NB4 (cell line): ENCODE data around the gene KRT6A.

ENCODE experiments used
- DNase-seq: peaks from one replicate; pipeline ENCODE4 v3.0.0; 2010; ENCODE audit warnings: low read depth
- H3K4me3 ChIP-seq: one replicate; pipeline ENCODE4 v1.5.1; 2011; ENCODE audit warnings: mild to moderate bottlenecking, low read depth, low read length, moderate library complexity
- CTCF ChIP-seq: IDR thresholded peaks from one replicate; pipeline ENCODE4 v1.5.1; 2012; ENCODE audit warnings: low read depth, low read length
- MAX ChIP-seq: IDR thresholded peaks from 2 replicates; pipeline ENCODE4 v1.6.1; 2011; ENCODE audit warnings: low read depth, low read length
- MYC ChIP-seq: IDR thresholded peaks from 2 replicates; pipeline ENCODE4 v1.6.1; 2011; ENCODE audit warnings: low read depth, low read length
- POLR2A ChIP-seq: IDR thresholded peaks from 2 replicates; pipeline ENCODE4 v1.6.1; 2011; ENCODE audit warnings: mild to moderate bottlenecking; ENCODE audit not compliant: insufficient read length; ENCODE audit errors: extremely low read depth

KRT6A gene

DNA sequence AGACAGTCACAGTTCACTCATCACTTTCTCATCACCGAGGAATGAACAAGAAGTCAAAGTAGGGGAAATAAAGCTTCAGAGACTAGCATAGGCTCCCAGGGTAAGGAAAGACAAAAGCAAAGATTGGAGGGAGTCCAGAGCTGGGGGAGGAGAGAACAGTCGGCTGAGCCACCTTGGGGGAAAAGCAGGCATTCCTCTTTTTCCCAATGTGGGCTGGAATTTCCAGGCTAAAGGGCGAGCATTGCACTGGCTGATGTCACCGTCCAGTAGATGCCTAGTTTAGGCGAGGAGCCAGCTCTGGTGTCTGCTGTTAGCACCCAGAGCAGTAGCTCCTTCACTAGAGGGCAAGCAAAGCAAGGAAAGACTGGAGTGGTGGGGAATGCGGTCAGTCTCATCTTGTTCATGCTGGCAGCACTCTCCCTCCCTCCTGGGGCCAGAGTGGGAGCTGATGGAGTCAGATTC lies 50.4 kb downstream of the KRT6A start:
- H3K4me3 ChIP-seq, result no peak overlapping the region
- DNase-seq, result no peak
- no peak for TF ChIP-seq CTCF
- TF ChIP-seq POLR2A, result no peak

DNA sequence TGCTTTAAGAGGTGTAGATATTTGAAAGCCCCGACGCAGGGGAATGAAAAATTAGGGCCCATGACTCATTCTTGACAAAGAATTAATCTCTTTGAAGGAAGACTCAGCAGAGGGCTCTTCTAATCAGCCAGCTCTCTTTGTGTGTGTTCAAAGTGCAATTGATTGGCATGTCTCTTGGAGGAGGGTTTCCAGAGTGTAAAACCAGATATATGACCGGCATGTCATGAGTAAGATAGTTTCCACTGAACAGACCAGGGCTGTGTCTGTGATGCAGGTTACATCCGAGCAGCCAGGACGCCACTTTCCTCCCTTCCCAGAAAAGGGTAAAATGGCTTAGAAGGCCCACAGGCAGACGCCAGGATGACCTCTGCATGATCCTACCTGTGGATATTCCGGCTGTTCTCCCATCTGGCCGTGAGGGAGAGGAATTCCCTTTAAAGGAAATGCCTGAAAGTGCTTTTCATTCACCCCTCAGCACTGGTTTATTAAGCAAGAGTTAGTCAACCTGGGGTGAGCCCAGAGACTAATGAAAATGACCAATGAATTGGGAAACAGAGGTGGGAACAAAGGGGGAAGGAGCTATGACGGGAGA lies 51.6 kb downstream of the KRT6A start:
- H3K4me3 ChIP-seq, result no peak overlapping the region
- DNase-seq, result no peak
- TF ChIP-seq MAX (no peak), MYC (no peak), POLR2A (no peak)

DNA sequence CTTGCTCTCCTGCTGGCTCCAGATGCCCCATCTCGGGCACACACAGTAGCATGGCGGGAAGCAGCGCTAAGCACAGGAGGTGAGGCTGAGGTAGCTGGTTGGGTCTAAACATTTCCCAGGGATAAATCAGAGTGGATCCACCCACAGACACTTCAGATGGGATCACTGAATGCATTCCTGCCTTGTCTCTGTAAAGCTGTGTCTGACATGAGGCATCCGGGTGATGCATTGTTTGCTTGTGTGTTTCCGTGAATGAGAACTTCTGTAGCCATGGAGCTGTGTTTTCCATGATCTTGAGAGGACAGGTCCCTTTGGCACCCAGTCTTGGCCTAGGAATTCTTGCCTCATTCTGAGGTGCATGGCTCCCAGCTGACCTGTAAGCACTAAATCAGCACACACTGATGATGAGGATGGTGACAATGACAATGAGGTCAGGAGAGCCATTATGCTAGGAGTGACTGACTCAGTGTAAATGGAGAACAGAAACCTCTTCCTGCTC lies 52.2 kb downstream of the KRT6A start:
- DNase-seq, result no peak

DNA sequence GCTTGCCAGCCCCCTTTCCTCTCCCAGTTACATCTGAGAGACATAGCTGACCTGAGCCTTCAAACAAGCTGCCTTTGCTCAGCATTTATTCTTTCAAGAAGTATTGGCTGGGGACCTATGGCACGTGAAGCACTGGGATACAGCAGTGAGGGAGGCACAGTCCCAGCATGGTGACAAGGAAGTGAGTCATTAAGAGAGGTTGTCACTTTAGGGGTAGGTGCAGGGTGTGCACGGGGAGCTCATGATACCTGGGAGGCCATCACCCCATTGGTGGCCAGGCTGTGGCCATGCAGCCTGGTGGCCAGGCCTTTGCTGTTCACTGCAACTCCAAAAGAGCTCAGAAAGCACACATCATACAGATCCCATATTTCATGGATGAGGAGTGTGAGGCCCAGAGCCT lies 53.2 kb downstream of the KRT6A start:
- H3K4me3 ChIP-seq, result no peak overlapping the region
- DNase-seq, result no peak
- TF ChIP-seq POLR2A (no peak), CTCF (no peak), MYC (no peak), MAX (no peak)

More for the DNA sequence above, 52.2 kb downstream of the KRT6A start:
- TF ChIP-seq CTCF, result no peak
- TF ChIP-seq MAX, result no peak
- no peak for TF ChIP-seq MYC
- no peak overlapping the region for H3K4me3 ChIP-seq

GRCh38 chr12:52439420-52439819 lies 53.6 kb downstream of the KRT6A start:
- H3K4me3 ChIP-seq, result no peak overlapping the region
- TF ChIP-seq POLR2A, result no peak
- no peak for TF ChIP-seq CTCF
- no peak for TF ChIP-seq MYC
- TF ChIP-seq MAX, result no peak
- DNase-seq, result no peak

DNA sequence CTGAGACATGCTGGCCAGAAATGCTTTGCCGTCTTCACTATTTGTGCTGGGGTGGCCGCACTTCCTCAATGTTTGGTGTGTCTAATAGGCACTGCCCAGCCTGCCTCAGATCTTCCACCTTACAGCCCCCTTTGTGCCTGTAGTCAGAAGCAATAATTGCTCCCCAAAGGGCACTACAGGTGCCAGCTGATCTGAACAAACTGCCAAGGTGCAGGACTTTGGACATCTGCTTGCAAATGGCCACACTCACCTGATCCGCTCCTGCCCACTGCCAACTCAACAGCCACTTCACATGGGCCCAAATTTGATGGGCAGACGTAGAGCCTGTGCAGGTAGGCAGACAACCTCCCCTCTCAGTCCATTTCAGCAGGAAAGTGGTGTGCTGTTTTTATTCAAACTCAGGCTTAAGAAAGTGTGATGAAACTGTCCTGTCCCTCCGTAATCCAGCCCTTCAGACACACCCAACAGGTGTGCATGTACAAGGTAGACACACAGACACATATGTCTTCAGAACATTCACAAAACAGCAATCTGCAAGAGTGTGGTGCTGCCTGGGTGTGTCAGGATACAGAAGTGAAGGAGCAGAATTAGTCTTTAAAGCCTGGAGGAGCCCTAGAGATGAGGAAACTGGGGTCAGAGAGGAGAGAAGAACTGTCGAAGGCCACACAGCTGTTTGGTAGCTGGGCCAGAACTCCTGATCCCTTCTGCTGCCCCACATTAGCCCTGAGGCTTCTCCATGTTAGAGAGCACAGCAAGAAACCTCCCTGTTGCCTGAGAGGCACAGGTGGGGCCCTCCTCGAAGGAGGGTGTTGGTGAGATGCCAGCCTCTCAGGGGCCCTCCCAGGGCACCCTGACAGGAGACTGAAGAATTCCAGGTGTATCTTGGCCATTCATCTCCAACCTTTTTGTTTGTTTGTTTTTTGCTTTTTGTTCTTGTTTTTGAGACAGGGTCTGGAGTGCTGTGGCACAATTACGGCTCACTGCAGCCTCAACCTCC lies 54.5 kb downstream of the KRT6A start:
- H3K4me3 ChIP-seq, result no peak overlapping the region
- no peak for TF ChIP-seq MYC
- TF ChIP-seq CTCF, result no peak
- no peak for TF ChIP-seq POLR2A
- no peak for TF ChIP-seq MAX
- no peak for DNase-seq
